GM19372 (cell line): Measurements from ENCODE around the gene LTA4H.
"Not testable (repeated sequence)": the region's sequence is repeated elsewhere in the genome, so short reads cannot be mapped to it uniquely, and the experiment has no call there.

Experiments
- ATAC-seq: cut with Tn5 transposase; IDR thresholded peaks from one replicate; pipeline ENCODE4 v1.9.1; 2021; ENCODE audit warnings: mild to moderate bottlenecking, low read depth, moderate library complexity; ENCODE audit not compliant: unreplicated experiment

The LTA4H gene

DNA sequence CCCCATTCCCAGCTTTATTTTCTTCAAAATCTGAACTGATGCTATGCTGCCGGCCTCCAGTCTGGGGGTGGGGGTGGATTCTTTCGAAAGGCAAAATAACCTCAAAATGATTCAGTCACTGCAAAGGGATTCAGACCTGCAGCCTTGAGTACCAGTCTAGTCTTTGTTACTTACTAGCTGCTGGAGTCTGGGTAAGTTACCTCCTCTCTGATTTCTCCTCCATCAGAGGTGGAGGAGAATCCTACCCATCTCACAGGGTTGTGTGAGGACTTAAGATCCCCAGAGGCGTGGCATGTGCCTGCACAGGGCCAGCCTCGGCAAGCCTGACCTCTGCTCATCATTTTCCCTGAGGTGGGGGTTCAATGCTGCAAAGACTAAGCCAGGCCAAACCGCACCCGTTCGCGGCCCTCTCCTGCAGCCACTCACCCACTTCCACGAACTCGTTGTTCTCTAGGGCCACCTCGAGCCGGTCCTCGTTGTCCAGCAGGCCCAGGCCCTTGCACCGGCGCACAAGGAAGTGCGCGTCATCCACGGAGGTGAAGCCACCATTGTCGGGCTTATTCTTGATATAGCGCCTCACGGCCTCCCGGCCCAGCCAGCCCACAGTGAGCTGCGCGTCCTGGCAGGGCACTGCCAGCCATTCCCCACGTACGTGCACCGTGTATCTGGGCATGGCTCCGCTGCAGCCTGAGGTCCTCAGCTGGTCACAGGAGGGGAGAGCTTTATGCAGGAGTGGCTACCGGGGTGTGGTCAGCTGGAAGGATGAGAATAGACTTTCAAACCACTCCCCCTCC lies 40.0 kb downstream of the LTA4H start:
- ATAC-seq, result no peak

DNA sequence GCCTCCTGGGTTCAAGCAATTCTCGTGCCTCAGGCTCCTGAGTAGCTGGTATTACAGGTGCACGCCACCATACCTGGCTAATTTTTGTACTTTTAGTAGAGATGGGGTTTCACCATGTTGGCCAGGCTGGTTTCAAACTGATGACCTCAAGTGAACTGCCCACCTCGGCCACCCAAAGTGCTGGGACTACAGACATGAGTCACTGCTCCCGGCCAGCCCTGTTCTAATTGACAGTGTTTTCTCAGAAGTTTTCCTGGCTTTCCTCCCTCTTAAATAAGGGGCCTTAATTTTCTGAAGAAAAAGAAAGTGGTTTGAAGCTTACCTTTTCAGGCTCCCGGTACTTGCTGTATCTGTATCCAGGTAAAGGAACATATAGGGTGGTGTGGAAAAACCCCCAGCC lies 40.9 kb downstream of the LTA4H start:
- ATAC-seq, result no peak

DNA sequence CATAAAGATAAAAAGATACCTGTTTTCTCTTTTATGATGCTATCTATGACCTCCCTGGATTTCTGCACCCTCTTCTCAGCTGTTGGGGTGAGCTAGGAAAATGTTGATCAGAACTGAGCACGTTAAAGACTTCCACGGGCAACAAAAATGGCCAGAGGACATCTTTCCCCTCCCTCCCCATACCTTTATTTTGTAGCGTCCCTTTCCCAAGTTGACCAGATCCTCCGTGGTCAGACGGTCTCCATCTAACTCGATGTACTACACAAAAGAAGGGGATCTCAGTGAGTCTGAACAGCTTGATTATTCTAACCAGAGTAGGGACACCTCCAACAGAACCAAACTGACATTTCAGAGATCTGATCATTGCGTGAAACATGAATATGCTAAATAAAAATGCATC lies 41.5 kb downstream of the LTA4H start:
- no peak for ATAC-seq

DNA sequence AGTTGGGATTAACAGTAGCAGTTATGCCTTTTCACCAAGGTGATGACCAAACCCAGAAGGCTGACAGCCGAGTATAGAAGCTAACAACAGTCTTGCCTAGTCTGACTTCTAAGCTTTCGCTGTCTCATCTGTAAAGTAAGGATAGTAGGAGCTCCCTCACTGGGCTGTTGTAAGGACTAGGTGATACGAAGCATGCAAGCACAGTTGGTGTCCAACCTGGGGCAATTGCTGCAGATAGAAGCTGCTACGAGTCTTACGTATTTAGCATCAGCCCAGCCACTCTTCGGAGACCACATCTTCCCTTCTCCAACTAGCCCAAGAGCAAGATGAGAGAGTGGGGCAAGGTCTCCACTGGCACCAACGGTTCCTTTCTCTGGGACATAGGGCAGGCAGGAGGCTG lies 45.3 kb downstream of the LTA4H start:
- ATAC-seq, result no peak

DNA sequence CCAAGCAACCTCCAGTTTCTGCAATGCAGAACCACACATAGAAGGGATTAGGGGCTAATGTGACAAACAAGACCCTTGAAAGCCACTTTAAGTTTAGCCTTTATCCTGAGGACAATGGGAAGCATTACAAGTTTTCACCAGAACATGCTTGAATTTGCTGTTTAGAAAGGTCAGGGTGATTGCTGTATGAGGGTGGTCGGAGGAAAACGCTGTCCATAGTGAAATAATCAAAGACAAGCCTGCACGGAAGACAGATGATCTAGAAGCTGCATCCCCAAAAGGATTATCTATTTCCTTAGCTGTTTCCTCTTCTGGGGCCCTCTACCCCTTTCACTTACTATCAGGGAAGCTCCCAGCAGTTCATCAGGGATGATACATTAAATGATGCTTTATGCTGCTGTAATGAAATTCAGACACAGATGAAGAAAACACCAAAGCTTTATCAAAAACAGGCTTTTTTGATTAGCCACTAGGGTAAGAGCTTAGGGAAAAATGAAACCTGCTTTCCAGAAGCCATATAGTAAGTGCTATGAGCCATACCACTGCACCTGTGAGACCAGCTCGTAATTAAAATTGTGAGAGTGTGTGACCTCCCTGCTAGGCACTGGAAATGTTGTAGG lies 45.8 kb downstream of the LTA4H start:
- no peak for ATAC-seq

DNA sequence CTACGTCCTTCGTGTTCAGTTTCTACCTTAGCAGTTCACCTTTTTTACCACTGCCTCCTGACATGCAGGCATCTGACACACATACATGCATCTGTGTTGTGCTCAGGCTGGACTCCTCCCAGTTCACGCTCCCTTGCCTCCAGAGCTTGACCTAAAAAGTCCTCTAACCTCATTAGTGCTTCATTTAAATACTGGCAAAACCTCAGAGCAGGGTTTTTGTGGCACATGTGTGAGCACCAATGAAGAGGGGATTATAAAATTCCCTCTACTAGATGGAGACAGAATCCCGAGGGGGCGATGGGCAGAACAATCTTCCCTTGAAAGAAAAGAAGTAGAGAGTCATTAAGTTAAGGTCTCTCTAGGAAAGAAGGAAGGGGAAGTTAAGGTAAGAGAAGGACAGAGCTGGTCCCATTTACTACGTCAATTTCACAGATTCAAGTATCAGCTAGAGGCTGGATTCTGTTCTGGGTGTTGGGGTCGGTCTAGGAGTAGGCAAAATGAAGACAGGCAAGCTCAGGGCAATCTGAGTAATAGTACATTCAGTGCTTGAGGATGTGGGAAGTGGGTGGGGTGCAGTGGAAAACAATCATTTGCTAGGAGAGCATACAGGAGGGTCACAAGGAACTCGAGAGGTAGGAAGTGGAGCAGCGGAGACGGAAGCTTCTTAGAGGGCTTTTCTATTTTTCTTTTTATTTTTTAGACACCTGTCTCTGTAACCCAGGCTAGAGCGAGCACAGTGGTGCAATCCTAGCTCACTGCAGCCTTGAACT lies 46.7 kb downstream of the LTA4H start:
- no peak for ATAC-seq

DNA sequence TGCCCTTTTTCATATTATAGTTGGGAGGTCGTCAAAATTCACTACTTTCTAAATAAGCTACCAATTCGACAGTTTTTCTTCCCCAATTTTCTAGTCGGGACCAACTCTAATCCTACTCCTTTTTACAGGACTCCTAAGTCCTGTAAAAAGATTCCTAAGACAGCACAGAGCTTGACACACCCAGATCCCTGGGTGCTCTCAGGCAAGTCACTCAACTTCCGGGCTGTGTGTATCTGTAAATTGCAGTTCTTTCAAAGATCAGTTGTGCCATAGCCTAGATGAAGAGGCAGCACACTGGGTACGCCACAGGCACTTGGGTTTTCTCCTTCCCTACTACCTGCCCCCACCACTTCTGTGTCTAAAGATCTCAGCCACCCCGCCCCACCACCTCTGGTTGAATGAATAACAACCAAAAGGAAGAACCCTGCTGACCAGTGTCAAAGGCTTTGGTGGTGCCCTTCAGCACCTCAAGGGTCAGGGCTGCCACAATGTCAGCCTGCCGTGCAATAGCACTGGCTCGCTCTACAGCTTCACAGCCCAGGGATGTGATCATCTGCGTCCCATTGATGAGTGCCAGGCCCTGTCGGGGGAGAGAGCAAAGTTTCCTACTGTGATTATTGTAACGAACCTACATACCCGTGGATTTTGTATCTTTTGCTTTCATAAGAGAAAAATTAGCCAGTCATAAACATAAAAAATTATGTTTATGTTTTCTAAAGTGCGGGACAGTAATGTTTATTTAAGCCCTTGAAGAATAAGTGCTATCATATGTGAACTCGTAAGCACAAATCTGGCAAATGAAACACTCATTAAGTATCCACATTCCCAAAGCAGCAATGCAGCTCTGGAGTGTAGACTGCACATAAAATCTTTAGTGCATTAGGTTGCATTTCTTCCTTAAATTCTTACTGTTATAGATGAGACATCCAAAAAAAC lies 48.5 kb downstream of the LTA4H start:
- ATAC-seq, result no peak

DNA sequence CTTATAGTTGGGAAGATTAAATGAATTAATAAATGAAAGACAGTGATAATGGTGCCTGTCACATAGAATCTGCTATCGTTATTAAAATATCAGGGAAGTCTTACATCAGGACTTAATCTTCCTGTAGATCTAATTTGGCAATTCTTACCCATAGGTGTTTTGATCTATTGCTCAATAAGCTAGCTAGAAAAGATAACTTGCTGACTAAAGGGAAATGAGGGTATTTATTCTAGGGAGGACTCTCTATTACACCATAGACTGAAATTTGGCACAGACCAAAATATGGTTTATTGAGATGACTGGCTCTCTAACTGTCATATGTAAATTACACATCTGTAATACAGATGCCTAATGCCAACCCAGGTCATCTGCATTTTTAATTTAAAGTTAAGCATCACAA lies 50.7 kb downstream of the LTA4H start:
- ATAC-seq, result no peak

DNA sequence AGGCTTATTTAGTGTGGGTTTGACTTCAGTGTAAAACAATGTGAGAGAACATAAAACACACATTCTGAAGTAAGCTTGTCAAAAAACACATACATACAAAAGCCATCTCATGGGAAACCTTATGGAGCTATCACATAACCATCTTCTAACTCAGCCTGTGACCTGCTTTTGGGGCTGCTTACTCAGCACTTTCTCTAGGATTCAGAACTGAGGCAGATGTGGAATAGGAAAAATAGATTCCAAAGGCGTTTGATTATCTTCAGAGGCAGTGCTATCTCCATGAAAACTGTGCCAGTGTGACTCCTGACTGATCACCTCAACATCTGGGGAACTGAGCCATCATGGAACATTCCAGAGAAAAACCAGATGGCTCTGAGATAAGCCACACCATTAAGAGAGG lies 52.8 kb downstream of the LTA4H start:
- no peak for ATAC-seq

DNA sequence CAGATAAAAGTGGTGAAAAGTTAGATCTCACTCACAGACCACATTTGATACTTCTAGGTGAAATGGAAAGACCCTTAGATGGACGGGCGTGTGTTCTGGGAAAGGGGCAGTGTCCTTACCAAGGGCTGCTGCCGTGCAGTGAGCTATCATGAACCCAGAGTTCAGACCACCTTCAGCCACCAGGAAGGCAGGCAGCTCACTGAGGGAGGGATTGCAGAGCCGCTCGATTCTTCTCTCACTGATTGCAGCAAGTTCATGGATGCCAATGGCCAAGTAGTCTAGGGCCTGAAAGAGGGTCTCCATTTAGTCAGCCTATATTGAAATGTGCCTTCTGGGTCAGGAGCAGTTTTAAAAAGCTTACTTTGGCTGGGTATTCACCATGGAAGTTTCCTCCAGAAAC lies 55.0 kb downstream of the LTA4H start:
- ATAC-seq, result no peak

DNA sequence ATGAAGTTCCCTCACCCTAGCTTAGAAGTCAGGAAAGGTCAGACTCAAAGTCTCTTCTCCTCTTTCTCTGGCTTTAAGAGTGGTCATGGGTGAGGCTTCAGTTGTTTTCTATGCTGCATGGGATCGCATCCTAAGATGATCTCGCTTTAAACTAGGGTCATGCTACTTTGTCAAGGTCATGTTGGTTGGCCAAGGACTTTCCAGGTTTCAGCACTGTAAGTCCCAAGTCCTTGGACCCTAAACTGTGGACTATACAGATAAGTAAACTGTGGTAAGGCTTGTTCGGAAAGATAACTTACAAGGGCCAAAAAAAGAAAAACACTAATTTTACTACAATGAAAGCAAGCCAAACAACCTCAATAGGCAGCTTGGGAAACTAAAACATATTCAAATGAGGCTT lies 56.6 kb downstream of the LTA4H start:
- ATAC-seq, result no peak

DNA sequence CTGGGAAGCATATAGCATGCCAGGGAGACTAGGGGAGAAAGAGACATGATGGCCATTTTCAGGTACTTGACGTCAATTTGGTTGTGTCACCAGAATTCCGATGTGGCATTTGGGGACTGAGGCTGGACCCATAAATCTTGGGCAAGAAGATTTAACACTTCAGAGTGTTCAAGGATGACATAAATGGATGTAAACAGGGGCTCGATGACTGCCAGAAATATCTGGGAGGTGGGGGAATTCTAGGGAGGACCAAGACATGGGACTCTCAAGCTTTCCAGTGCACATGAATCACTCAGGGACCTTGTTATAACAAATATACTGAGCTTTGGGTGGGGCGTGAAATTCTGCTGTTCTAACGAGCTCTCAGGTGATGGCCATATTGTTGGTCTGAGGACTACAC lies 57.0 kb downstream of the LTA4H start:
- ATAC-seq, result no peak

DNA sequence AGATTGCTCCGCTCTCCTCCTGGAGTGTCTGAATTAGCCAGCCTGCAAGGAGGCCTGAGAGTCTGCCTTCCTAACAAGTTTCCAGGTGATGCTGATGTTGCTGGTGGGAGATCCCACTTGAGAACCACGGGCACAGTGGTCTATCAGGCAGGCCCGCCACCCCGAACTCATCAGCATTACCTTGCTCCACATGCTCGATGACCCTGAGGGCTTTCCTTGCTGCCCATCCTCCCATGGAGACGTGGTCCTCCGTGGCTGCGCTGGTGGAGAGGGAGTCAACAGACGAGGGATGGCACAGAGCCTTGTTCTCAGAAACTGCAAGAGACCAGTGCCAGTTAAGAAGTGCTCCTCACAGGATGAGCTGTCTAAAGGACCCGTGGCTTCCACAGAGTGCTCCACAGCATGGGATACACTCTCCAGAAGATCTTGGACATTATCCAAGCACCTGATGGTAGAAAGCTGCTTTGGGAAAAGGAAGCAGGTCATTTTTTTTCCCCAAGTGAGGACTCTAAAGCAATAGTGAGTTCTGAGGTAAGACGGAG lies 57.6 kb downstream of the LTA4H start:
- no peak for ATAC-seq

DNA sequence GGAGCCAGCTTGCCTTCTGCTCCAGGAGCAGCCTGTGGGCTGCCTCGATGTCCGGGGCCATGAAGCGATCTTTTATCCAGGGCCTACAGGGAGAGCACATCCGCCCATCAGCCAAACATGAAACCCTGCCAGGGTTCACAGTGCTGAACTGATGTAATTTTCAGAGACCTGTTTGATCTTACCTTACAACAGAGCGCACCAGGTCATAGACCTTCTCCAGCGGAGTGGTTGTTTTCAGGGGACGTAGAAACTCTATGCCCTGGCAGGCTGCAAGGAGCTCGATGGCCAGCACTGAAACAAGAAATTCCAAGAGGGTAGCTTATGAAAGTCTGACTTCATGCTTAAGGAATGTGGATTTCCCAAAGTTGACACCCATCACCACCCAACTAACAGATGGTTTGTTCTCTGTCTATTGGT lies 59.0 kb downstream of the LTA4H start:
- no peak for ATAC-seq

DNA sequence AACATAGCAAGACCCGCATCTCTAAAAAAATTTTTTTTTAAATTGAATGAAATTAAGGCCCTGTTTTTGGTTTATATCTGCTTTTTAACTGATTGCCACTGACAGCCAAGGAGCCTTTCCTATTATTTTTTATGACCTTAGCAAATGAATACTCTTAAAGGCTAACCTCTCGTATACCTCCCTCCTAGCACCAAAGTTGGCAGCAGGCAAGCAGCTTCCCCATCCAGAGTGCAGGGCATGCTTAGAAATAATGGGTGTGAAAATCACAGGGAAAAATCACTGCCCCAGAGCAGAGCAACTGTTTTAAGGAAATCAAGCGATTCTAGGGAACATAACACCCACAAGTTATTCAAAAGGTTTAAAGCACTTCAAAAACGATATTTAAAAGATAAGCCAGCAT lies 59.9 kb downstream of the LTA4H start:
- no peak for ATAC-seq

DNA sequence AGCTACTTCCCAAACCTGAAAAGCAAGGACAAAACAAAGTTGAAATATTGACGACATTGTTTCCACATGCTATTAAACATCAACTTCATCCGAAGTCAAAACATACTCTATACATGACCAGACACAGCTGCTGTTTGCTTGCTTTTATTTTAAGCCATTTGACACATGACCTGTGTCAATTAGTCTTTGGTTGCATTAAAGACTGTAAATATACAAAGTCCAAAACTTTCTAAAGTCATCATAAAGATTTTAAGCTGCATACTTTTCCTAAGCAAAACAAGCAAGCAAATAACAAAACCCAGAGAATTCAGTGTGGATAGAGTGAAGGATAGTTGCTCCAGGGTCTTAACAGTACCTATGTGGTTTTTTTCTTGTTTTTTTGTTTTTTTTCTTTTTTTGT lies 61.0 kb downstream of the LTA4H start:
- no peak for ATAC-seq

DNA sequence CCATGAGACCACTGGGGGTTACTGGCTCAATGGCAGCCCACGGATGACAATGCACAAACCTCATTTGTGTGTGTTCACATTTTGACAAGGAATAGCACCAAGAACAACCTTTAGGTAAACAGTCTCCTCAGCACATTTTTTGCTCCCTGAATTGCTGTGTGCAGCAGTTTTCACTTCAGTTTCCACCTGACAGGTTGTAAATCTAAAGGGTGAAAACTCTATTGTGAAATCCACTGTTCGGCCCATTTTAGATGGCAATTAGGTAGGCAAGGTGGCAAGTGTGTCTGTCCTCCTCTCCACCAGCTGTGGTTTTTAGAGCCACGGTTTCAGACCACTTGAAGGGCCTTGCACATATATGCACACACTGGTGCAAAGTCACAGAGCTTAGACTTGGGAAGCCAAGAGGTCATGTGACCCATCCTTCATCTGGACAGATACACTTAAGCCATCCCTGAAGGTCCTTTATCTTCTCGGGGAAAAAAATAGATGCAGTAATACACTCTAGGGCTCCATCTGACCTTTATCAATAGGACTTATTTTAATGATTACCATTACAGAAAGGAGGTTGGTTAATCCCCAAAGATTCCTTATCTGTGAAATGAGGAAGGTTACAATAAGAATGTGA lies 62.4 kb downstream of the LTA4H start:
- ATAC-seq, result no peak

DNA sequence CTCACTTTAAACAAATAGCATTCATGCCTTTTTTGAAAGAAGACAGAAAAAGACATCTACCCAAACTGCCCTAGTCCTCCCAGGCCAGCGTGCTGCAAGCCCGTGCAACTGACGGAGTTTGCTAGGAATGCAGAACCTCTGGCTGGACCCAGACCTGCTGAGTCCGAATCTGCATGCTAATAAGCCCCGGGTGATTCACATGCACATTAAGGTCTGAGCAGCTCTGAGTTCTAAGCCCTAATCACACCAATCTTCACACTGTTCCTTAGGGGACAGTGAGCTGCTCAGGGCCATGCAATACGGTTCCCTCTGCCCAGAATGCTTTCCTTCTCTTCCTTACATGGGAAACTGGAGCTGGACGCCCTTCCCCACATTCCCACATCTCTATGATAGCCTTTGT lies 64.5 kb downstream of the LTA4H start:
- no peak for ATAC-seq

DNA sequence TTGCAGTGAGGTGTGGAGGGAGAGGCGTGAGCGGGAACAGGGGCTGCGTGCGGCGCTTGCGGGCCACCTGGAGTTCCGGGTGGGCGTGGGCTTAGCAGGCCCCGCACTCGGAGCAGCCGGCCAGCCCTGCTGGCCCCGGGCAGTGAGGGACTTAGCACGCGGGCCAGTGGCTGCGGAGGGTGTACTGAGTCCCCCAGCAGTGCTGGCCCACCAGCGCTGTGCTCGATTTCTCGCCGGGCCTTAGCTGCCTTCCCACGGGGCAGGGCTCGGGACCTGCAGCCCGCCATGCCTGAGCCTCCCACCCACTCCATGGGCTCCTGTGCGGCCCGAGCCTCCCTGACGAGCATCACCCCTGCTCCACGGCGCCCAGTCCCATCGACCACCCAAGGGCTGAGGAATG lies 66.3 kb downstream of the LTA4H start:
- ATAC-seq, result not testable (repeated sequence)

DNA sequence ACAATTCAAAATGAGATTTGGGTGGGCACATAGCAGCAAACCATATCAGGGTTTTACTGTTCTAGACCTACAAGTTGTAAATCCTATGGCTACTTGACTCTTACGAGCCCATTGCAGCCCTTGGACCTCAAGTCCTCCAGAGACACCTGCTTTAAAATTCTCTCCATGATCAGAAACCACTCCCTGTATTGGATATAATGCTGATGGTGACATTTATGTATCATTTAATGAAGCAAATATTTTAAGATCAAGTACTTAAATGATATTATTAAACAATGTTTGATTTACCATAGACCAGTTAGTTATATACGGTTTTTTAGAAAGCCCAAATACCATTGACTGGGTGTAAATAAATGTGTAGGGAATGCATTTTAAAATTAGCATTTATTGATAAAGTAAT lies 68.1 kb downstream of the LTA4H start:
- no peak for ATAC-seq
